Fibroblast of lung (primary cell): ENCODE results near the gene CCDC57.

ENCODE experiments used
- CTCF ChIP-seq, 2 donors: IDR thresholded peaks in 1 of 2; conservative IDR thresholded peaks in 1 of 2; 1 replicate in 1 of 2; 2 replicates in 1 of 2; pipeline ENCODE4 v1.5.1; 2011 to 2012; ENCODE audit warnings: low read length in 2 of 2, control low read depth in 1 of 2, inconsistent platforms in 1 of 2, low read depth in 1 of 2, mild to moderate bottlenecking in 1 of 2
- EZH2 ChIP-seq: IDR thresholded peaks from 2 replicates; pipeline ENCODE4 v1.5.1; 2012; ENCODE audit warnings: low read length, control low read depth, mild to moderate bottlenecking; ENCODE audit errors: missing control alignments

- TF ChIP-seq CTCF (conservative IDR thresholded peaks at IDR 0.05 in 1 of 2, IDR thresholded peaks at IDR 0.05 in 1 of 2; ENCODE audit: low read depth in 1 of 2, low read length in 2 of 2) = no peak
- no peak for TF ChIP-seq EZH2
Measured at GRCh38 chr17:82152114-82152513, 60.5 kb downstream of the CCDC57 start.
